TTC549 (cell line): ENCODE measurements around the gene ZNF410.

Experiments
- FAIRE-seq: peaks from 2 replicates; lab custom pipeline; 2012; peaks lifted over from hg19 to GRCh38; lab: Jason Lieb, UNC

The ZNF410 gene

DNA sequence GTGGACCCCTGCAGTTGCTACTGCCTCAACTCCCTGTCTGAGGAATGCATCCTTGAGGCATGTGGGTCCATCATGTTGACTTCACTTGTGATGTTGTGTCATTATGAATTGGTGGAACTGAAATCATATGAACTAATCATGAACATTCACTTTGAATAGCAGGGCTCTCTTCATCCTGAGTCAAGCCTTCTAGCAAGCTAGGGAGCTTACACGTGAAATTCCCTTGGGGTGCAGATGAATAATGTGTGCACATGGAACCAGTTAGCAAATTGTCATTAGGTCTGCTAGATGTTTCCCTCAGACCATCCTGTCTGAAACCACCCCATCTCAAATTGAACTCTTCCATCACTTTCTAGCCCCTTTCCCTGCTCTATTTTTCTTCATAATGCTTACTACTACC lies 67.1 kb downstream of the ZNF410 start:
- no peak for FAIRE-seq

DNA sequence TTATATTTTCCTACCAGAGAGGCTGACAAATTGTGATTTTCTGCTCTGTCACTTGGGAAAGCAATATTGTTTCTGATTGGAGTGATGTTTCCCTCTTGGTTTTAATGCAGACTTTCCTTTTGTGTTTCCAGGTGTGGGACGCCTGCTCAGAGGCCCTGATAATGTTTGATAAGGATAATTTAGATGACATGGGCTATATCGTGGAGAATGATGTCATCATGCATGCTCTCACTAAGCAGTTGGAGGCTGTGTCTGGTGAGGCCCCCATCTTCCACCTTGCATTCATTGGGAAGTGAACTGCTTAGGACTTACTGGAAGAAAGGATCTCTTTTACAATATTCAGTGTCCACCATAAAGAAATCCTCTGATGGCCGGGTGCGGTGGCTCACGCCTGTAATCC lies 69.0 kb downstream of the ZNF410 start:
- no peak for FAIRE-seq

- no peak for FAIRE-seq
These were observed 71.9 kb downstream of the ZNF410 start for GRCh38 chr14:73958591-73958990.

GRCh38 chr14:73961192-73961591 lies 74.5 kb downstream of the ZNF410 start:
- no peak for FAIRE-seq

DNA sequence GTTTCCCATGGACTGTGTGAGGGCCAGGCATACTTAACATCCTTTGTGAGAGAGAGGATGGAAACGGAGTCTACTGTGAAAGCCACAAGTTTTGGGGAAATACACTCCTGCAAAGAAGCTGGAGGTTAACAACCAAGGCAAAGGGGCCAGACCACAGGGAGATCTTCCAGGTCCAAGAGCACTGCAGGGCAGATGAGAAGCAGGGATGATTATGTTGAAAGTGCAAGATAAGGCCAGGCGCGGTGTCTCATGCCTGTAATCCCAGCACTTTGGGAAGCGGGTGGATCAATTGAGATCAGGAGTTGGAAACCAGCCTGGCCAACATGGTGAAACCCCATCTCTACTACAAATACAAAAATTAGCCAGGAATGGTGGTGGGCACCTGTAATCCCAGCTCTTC lies 78.6 kb downstream of the ZNF410 start:
- FAIRE-seq = no peak

GRCh38 chr14:73968885-73969284 lies 82.2 kb downstream of the ZNF410 start:
- no peak for FAIRE-seq

- FAIRE-seq = no peak
These were observed 86.8 kb downstream of the ZNF410 start for GRCh38 chr14:73973497-73973896.

DNA sequence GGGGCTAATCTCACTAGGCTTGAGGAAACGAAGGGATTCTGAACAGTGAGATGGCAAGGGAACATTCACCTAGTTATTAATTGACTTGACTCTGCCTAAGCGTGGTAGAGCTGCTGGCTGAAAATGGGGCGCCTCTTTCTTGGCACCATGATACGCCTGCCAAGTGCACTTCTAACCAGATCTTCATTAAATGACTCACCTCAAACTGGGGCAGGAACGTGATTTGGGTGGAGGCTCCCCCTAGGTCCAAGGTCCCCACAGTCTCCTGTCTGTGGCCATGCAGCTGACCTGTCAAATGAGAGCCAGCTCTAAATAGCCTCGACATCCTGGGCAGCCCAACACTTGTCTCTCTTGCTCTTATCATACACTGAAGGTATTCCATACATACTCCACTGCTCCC lies 89.5 kb downstream of the ZNF410 start:
- FAIRE-seq = no peak

- FAIRE-seq = no peak
These were observed 91.2 kb downstream of the ZNF410 start for GRCh38 chr14:73977896-73978295.
